ENCODE measurements around the gene TRPM2.
"Not testable (repeated sequence)": the region's sequence is repeated elsewhere in the genome, so short reads cannot be mapped to it uniquely, and the experiment has no call there.

Gene TRPM2

DNA sequence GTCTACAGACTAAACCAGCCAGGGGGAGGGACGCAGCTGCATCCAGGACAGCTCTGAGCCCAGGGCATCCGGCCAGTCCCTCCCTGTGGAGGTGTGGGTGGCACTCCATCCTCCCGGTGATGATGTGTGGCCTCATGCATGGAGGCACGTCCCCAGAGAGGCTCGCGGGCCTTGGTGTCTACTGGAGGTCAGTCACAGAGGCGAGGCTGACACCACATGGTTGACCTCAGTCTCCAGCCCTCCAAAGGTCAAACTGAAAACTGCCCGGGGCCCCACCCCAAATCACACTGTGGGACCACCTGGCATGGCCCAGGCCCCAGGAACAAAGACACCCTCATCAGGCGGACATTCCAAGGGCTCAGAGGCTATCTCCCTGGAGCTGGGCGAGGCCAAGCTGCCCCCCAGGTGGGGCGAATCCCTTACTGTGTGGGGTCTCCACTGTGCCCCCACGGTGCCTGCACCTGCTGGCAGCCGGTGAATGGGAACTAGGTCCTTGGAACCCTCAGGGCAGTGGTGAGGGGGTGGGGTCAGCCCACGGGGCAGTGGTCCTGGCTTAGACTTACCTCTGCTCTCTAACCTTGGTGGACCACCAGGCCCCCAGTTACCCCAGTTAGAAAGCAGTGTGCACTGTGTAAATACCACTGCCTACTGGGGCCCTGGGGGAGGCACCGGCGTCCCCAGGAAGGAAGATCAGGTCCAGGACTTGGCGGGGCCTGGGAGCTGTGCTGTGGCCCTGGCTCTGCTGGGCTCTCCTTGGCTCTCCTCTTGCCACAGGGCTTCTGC lies 49.1 kb downstream of the TRPM2 start:
- Histone ChIP-seq H2AFZ (ENCODE audit: low read depth, low read length) (no peak overlapping the region), H4K20me1 (ENCODE audit: insufficient read depth, low read length) (no peaks in the 10 kb centered on the region), H3K27ac (ENCODE audit: low read length) (no peak overlapping the region), H3K36me3 (replicated peaks; ENCODE audit: low read depth, low read length) (peaks cover 23% of the 10 kb centered on the region), H3K4me1 (ENCODE audit: low read length) (no peaks in the 10 kb centered on the region), H3K4me2 (ENCODE audit: low read length) (no peak overlapping the region), H3K79me2 (ENCODE audit: low read length) (no peaks in the 10 kb centered on the region), H3K27me3 (ENCODE audit: low read depth, low read length) (no peaks in the 10 kb centered on the region), H3K9ac (ENCODE audit: low read length) (no peak overlapping the region), H3K4me3 (ENCODE audit: low read length) (no peak overlapping the region), H3K9me3 (ENCODE audit: insufficient read depth, low read length) (no peaks in the 10 kb centered on the region)
- TF ChIP-seq, protein P1, sequence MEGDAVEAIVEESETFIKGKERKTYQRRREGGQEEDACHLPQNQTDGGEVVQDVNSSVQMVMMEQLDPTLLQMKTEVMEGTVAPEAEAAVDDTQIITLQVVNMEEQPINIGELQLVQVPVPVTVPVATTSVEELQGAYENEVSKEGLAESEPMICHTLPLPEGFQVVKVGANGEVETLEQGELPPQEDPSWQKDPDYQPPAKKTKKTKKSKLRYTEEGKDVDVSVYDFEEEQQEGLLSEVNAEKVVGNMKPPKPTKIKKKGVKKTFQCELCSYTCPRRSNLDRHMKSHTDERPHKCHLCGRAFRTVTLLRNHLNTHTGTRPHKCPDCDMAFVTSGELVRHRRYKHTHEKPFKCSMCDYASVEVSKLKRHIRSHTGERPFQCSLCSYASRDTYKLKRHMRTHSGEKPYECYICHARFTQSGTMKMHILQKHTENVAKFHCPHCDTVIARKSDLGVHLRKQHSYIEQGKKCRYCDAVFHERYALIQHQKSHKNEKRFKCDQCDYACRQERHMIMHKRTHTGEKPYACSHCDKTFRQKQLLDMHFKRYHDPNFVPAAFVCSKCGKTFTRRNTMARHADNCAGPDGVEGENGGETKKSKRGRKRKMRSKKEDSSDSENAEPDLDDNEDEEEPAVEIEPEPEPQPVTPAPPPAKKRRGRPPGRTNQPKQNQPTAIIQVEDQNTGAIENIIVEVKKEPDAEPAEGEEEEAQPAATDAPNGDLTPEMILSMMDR (IDR thresholded peaks at IDR 0.05; ENCODE audit: low read depth, low read length): no peak
- TF ChIP-seq EZH2phosphoT487 (IDR thresholded peaks at IDR 0.05; ENCODE audit: low read depth): no peak

DNA sequence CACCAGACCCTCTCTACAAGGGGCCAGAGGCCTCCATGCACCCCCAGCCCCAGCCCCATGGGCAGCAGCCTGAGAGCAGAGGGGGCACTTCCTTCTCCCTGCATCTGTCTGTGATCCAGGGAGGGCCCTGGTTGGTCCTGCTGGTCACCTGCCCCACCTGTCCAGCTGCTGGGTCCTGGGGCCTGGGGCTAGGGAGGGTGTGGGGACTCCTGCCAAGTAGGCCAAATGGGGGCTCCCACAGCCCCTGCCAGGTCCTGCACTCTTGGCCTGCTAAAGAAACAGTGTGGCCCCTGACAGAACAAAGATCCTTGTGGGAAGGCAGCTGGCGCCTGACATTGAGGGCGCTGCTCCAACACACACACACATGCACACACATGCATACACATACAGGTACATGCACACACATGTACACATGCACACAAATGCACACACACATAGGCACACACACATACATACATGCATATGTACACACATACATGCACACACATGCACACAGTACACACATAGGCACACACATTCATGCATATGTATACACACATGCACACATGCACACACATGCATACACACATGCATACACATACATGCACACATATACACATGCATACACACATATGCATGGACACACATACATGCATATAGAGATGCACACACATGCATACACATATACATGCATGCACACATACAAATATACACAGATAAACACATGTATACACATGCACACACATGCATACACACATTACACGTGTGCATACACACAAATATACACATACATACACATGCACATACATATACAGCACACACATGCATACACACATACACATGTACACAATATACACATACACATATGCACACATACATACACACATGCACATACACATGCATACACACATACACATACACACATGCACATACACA lies 49.9 kb downstream of the TRPM2 start:
- no peak for TF ChIP-seq EZH2phosphoT487 (IDR thresholded peaks at IDR 0.05; ENCODE audit: low read depth)
- TF ChIP-seq, protein P1 (IDR thresholded peaks at IDR 0.05; ENCODE audit: low read depth, low read length): no peak
- H3K27me3 ChIP-seq (ENCODE audit: low read depth, low read length): no peaks in the 10 kb centered on the region
- no peaks in the 10 kb centered on the region for H4K20me1 ChIP-seq (ENCODE audit: insufficient read depth, low read length)
- H3K79me2 ChIP-seq (ENCODE audit: low read length): no peaks in the 10 kb centered on the region
- no peaks in the 10 kb centered on the region for H3K9me3 ChIP-seq (ENCODE audit: insufficient read depth, low read length)
- H3K9ac ChIP-seq (ENCODE audit: low read length): no peak overlapping the region
- H3K4me2 ChIP-seq (ENCODE audit: low read length): no peak overlapping the region
- peaks cover 29% of the 10 kb centered on the region for H3K36me3 ChIP-seq (replicated peaks; ENCODE audit: low read depth, low read length)
- no peak overlapping the region for H3K4me3 ChIP-seq (ENCODE audit: low read length)
- H2AFZ ChIP-seq (ENCODE audit: low read depth, low read length): no peak overlapping the region
- no peaks in the 10 kb centered on the region for H3K4me1 ChIP-seq (ENCODE audit: low read length)
- no peak overlapping the region for H3K27ac ChIP-seq (ENCODE audit: low read length)

DNA sequence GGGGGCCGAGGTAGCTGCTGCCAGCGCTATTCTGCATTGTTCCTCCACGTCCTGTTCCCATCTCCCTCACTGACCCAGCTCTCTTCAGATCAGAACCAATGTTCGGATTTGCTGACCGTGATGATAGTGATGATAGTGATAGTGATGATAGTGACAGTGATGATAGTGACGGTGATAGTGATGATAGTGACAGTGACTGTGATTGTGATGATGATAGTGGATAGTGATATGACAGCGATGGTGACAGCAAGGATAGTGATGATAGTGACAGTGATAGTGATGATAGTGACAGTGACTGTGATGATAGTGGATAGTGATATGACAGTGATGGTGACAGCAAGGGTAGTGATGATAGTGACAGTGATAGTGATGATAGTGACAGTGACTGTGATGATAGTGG lies 51.1 kb downstream of the TRPM2 start:
- H3K27ac ChIP-seq (ENCODE audit: low read length); H3K79me2 ChIP-seq (ENCODE audit: low read length); H3K4me1 ChIP-seq (ENCODE audit: low read length); H2AFZ ChIP-seq (ENCODE audit: low read depth, low read length); H3K27me3 ChIP-seq (ENCODE audit: low read depth, low read length); H3K4me2 ChIP-seq (ENCODE audit: low read length); H3K9ac ChIP-seq (ENCODE audit: low read length); H4K20me1 ChIP-seq (ENCODE audit: insufficient read depth, low read length); H3K4me3 ChIP-seq (ENCODE audit: low read length); H3K9me3 ChIP-seq (ENCODE audit: insufficient read depth, low read length): not testable (repeated sequence)
- peaks cover 35% of the 10 kb centered on the region for H3K36me3 ChIP-seq (replicated peaks; ENCODE audit: low read depth, low read length)

DNA sequence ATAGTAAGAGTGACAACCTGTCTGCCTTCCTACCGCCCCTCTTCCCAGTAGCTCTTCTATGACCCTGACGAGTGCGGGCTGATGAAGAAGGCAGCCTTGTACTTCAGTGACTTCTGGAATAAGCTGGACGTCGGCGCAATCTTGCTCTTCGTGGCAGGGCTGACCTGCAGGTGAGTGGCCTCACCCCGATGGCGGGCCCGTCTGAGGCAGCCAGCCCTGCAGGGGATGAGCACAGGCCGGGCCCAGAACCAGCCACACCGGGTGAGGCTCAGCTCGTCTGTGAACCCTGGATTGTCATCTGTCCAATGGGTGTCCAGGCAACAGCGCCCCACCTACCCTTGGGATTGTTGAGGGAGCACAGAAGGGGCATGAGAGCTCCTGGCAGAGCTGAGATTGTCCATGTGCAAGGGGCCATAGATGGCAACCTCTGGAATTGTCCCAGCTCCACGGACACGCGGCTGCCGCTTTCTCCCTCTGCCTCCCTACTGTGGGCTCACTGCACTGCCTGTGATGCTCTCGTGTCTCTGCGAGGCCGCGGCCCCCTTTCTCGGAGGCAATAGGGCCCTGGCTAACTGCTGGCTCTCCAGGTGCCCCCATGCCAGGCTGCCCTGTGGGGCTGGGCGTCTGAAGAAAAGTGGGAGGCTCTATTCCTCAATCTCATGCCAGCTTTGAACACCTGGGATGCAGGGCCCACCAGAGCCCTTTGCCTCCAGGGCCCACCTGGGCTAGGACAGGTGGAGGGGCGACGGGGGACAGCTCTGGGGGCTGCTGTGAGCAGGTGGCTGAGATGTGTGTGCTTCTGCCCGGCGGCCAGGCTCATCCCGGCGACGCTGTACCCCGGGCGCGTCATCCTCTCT lies 51.9 kb downstream of the TRPM2 start:
- Histone ChIP-seq H2AFZ (ENCODE audit: low read depth, low read length) (no peak overlapping the region), H3K9ac (ENCODE audit: low read length) (no peak overlapping the region), H3K4me2 (ENCODE audit: low read length) (no peak overlapping the region), H3K9me3 (ENCODE audit: insufficient read depth, low read length) (no peaks in the 10 kb centered on the region), H4K20me1 (ENCODE audit: insufficient read depth, low read length) (no peaks in the 10 kb centered on the region), H3K79me2 (ENCODE audit: low read length) (no peaks in the 10 kb centered on the region), H3K36me3 (replicated peaks; ENCODE audit: low read depth, low read length) (peaks cover 35% of the 10 kb centered on the region), H3K4me3 (ENCODE audit: low read length) (no peak overlapping the region), H3K27ac (ENCODE audit: low read length) (no peak overlapping the region), H3K4me1 (ENCODE audit: low read length) (no peaks in the 10 kb centered on the region), H3K27me3 (ENCODE audit: low read depth, low read length) (no peaks in the 10 kb centered on the region)
- TF ChIP-seq EZH2phosphoT487 (IDR thresholded peaks at IDR 0.05; ENCODE audit: low read depth): no peak
- TF ChIP-seq, protein P1 (IDR thresholded peaks at IDR 0.05; ENCODE audit: low read depth, low read length): no peak

Measured in OCI-LY3 (cell line).